HTR-8/SVneo (cell line): Measurements from ENCODE around the gene GSG1.
"Not testable (repeated sequence)": the region's sequence is repeated elsewhere in the genome, so short reads cannot be mapped to it uniquely, and the experiment has no call there.

Experiments
- DNase-seq: peaks from one replicate; pipeline ENCODE4 v3.0.0; 2011; ENCODE audit warnings: low spot score, mixed read lengths; ENCODE audit not compliant: insufficient read length
- FAIRE-seq: peaks from 2 replicates; lab custom pipeline; 2011; peaks lifted over from hg19 to GRCh38; lab: Jason Lieb, UNC

Gene GSG1

GRCh38 chr12:13094367-13094766, 9.1 kb downstream of the GSG1 start:
- FAIRE-seq (no peak), DNase-seq (peak; percentile 26)

- DNase-seq (no peak), FAIRE-seq (no peak)
Measured at GRCh38 chr12:13093848-13094220, 9.6 kb downstream of the GSG1 start.

GRCh38 chr12:13093191-13093847, 10.1 kb downstream of the GSG1 start:
- FAIRE-seq (no peak), DNase-seq (peak; percentile 19)

- FAIRE-seq: no peak
- DNase-seq: no peak
Measured at GRCh38 chr12:13091832-13092231, 11.6 kb downstream of the GSG1 start.

- no peak for FAIRE-seq
Measured at GRCh38 chr12:13090054-13090453, 13.4 kb downstream of the GSG1 start.

DNA sequence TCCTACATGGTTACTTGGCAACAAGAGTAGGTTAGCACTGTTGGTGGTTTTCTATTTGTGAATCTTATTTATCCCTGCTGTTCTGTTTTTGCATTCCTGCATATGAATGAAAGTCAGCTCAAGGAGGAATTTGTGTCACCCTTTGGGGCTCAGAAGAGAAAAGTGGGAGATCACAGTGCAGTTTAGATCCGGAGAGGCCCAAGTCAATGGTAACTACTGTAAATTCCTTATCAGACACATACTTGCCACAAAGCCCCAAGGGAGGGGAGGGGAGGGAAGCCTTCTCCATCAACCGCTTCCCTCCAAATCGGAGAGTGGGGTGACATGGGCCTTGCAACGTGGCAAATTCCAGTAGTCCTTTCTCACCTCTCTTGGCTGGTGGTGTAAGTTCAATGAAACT, 15.0 kb downstream of the GSG1 start:
- FAIRE-seq (no peak), DNase-seq (no peak)

More at GRCh38 chr12:13090054-13090453, 13.4 kb downstream of the GSG1 start:
- no peak for DNase-seq

DNA sequence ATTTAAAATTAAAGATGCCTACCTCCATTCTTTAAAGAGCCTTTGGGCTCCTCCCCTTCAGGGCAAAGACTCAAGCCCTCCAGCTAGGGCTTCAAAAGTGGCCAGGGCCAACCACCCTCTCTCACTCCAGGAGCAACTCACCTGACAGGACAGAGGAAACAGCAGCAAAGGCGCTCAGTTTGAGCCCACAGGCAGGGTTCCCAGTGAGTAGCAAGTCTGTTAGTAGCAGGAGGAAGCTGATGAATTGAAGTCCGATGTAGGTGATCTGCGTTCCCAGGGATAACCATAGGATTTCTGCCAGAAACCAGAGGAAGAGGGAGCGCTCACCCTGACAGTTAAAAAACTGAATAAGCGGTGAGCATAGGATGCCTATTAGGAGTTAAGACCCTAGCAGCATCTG, 15.7 kb downstream of the GSG1 start:
- FAIRE-seq: no peak
- DNase-seq: no peak

- no peak for DNase-seq
- FAIRE-seq: no peak
Measured at GRCh38 chr12:13085968-13086686, 17.3 kb downstream of the GSG1 start.

- no peak for FAIRE-seq
- DNase-seq: no peak
Measured at GRCh38 chr12:13084898-13085640, 18.4 kb downstream of the GSG1 start.

GRCh38 chr12:13083638-13084037, 19.8 kb downstream of the GSG1 start:
- not testable (repeated sequence) for DNase-seq, FAIRE-seq

DNA sequence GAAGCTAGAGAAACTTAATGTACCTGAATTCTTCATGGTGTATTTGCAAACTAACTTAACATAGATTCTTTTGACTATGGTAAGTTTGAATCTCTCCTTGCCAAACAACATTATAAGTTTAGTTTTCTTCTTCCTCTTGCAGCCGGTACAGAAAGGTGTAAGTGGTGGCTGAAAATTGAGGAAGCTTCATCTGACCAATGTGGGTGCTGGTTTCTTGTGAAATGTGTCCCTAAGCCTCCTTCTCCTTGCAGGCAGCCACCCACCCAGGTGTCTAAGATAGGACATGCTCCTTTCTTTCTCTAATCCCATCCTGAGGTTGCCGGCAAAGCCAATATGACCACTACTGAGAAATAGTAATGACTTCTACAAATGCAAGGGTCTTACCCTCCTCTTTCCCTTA, 20.6 kb downstream of the GSG1 start:
- FAIRE-seq (no peak), DNase-seq (no peak)

GRCh38 chr12:13080266-13080665, 23.2 kb downstream of the GSG1 start:
- FAIRE-seq: no peak
- no peak for DNase-seq

GRCh38 chr12:13079440-13079906, 24.0 kb downstream of the GSG1 start:
- DNase-seq (no peak), FAIRE-seq (no peak)

- no peak for FAIRE-seq
- no peak for DNase-seq
Measured at GRCh38 chr12:13075786-13076570, 27.5 kb downstream of the GSG1 start.

- no peak for DNase-seq
- no peak for FAIRE-seq
Measured at GRCh38 chr12:13075118-13075480, 28.4 kb downstream of the GSG1 start.

DNA sequence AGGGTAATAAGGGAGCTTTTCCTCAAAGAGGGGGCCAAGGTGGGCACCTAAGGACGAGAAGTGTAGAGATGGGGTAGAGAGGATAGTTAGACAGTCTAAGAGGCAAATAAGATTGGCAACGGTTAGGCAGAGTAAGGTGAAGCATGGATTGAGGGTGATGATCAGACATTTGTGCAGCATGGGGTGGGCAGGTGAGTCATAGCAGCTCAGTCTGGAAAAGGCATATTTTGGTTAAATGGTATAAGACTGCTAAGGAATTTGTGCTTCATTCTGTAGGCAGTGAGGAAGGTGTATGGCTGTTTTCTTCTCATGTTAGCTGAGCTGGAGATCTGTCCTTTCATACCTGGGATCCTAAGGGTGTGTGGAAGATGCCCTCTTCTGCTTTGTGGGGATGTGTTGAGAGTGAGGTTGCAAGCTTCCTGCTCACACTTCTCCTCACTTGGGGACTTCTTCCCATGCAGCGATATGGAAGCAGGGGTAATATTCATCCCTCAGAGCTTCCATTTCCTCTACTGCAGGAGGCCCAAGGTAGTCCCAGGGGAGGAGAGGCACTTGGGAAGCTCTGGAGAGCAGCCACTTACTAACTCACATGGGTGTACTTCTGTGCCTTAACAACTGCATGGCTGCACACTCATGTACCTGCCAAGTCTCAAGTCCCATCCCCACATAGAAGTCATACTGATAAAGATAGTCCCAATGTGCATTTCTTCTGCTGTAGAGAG, 28.9 kb downstream of the GSG1 start:
- no peak for FAIRE-seq
- DNase-seq: no peak

DNA sequence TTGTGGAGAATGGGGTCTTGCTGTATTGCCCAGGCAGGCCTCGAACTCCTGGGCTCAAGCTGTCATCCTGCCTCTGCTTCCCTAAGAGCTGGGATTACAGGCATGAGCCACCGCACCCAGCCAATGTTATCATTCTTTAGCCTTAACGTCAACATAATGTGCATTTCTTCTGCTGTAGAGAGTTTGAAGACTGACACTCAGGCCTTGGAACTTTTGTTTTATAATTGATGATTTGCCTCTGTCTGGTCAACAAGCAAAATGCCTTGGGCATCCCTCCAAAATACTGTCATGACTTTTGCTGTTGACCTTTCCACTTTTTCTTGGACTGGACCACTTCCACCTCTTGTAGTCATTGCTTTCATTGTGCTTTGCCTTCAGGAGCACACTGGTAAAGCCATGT, 30.3 kb downstream of the GSG1 start:
- no peak for FAIRE-seq
- no peak for DNase-seq

DNA sequence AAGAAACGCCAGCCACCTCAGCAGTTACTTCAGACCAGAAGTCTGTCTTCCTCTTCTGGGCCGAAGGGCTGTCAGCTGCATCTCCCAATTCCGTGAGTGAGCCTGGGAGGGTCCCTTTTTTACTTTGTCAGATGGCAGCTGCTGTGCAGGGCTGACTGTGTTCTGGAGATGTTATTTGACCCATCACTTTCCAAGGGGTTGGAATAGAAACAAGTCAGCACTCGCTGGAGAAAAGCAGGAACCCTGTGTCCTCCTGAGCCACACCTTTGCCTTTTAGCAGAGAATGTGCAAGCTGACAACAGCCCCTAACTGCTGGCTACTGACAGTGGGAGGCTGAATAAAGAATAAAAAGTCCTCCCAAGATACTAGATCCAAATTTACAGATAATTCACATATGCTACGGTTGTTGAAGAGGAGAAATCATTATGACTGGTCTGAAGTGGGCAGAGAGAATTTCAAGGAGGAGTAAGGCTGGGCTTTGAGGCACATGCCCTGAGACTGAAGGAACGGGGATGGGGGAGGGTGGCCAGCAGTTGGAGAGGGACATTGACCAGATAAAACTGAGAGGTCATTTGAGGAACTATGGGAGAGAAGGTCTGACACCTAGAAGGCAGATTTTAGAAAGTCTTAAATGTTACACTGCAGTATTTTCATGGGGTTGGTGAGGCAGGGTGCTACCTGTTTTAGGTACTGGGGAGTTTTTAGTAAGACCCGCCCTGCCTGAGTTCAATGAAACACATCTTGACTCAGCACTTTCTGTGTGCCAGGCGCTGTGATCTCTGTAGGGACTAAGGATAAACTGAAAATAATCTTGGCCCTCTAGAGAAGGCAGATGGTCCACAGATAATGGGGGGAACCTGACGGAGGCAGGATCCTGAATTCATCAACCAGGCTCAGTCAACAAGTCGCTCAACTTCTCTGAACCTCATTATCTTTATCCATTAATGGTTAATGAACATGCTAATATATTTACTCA, 31.9 kb downstream of the GSG1 start:
- no peak for DNase-seq
- no peak for FAIRE-seq

DNA sequence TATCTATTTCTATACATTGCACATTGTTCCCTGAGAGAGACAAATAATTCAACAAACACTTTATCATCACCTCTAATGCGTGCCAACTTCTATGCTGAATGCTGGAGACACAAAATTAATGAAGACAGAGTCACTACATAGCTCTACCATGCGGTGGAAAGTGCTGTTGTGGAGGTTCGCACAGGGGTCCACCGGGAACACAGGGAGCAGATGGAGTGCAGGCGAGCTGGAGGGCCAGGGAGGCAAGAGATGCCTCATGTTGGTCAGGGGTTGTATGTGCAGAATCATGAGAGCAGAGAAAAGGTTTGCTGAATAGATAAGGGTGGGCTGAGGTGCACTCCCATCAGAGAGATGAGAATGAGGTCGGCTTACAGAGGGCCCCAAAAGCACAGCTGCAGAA, 34.1 kb downstream of the GSG1 start:
- FAIRE-seq (no peak), DNase-seq (no peak)
